ENCODE measurements around the gene GHR. TPM values are rescaled to one million over a fixed set of nuclear protein-coding genes. Genes with fewer than 3 reads are reported as not detected.

Gene GHR
- total and polyA plus RNA-seq, 4 donors: 2.9 to 17.1 (median 8.6) TPM

GRCh38 chr5:42621242-42621641 lies 198.0 kb downstream of the GHR start:
- no peak for ATAC-seq (ENCODE audit: low FRiP score)
- H3K4me3 ChIP-seq (ENCODE audit: low read length in 2 of 2): no peak overlapping the region
- intact Hi-C loops (cut with DNase I): no loop called here
- no peaks in the 10 kb centered on the region for H3K9me3 ChIP-seq (ENCODE audit: control insufficient read depth, low read length)
- 78 to 79% methylated on average over 3 of the region's 3 CpGs for WGBS, 2 donors
- no peak for DNase-seq
- peaks cover 0 to 1% of the 10 kb centered on the region in 2 donors for H3K36me3 ChIP-seq (ENCODE audit: control insufficient read depth in 1 of 2, insufficient read depth in 2 of 2, low read length in 1 of 2)
- H3K27ac ChIP-seq (ENCODE audit: low read depth in 1 of 2, low read length in 2 of 2): no peak overlapping the region
- no peaks in the 10 kb centered on the region for H3K27me3 ChIP-seq (ENCODE audit: control insufficient read depth in 1 of 2, insufficient read depth in 2 of 2, low read length in 1 of 2)
- H3K4me1 ChIP-seq (ENCODE audit: control insufficient read depth in 1 of 2, insufficient read depth in 2 of 2, low read length in 2 of 2): peaks cover 2 to 3% of the 10 kb centered on the region in 2 donors

DNA sequence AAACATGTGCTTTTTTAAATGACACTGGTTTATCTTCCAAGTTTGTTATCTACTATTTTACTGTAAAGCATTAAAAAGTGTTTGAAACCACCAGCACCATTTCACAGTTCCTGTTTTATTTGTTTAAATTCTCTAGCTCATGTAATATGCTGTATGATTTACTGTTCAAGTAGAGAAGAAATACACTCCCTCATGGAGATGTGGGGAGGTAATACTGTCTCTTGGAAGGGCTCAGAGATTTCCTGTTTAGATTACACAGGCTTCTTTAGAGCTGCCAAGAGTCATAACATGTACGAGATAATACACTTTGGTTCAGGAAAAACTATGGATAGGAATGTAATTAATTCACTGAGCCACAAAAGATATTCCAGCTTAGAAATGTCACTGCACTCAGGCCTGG lies 198.4 kb downstream of the GHR start:
- DNase-seq (no peak), ATAC-seq (ENCODE audit: low FRiP score) (no peak)
- H3K27ac ChIP-seq (ENCODE audit: low read depth in 1 of 2, low read length in 2 of 2): no peak overlapping the region
- no peaks in the 10 kb centered on the region for H3K9me3 ChIP-seq (ENCODE audit: control insufficient read depth, low read length)
- no peak overlapping the region for H3K4me3 ChIP-seq (ENCODE audit: low read length in 2 of 2)
- intact Hi-C loops (cut with DNase I): no loop called here
- H3K27me3 ChIP-seq (ENCODE audit: control insufficient read depth in 1 of 2, insufficient read depth in 2 of 2, low read length in 1 of 2): no peaks in the 10 kb centered on the region
- peaks cover 2 to 3% of the 10 kb centered on the region in 2 donors for H3K4me1 ChIP-seq (ENCODE audit: control insufficient read depth in 1 of 2, insufficient read depth in 2 of 2, low read length in 2 of 2)
- H3K36me3 ChIP-seq (ENCODE audit: control insufficient read depth in 1 of 2, insufficient read depth in 2 of 2, low read length in 1 of 2): peaks cover 0 to 2% of the 10 kb centered on the region in 2 donors
- 1 to 4% methylated on average over 1 of the region's 1 CpG for WGBS, 2 donors

DNA sequence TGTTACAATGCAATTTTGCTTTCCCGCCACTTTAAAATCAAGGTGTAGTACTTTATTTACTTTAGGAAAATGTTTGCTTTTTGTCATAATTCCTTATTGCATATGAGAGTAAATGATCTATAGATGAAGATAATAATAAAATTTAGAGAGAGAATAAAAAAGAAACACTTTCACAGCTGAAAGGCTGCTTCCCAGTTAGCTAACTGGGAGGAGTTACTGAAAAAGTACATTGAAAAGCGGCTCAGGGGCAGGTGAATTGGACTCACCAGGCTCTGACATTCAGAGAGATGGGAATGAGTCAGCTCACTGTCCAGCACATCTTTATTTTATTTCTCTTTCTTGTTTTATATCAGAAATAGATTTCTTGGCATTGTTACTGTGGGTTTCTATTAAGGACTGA lies 201.7 kb downstream of the GHR start:
- intact Hi-C loops (cut with DNase I): no loop called here
- no peak overlapping the region for H3K4me3 ChIP-seq (ENCODE audit: low read length in 2 of 2)
- ATAC-seq (ENCODE audit: low FRiP score) (no peak), DNase-seq (no peak)
- WGBS, 2 donors: 99 to 100% methylated on average over 2 of the region's 2 CpGs
- H3K9me3 ChIP-seq (ENCODE audit: control insufficient read depth, low read length): no peaks in the 10 kb centered on the region
- peaks cover 2 to 3% of the 10 kb centered on the region in 2 donors for H3K4me1 ChIP-seq (ENCODE audit: control insufficient read depth in 1 of 2, insufficient read depth in 2 of 2, low read length in 2 of 2)
- peaks cover 0 to 2% of the 10 kb centered on the region in 2 donors for H3K36me3 ChIP-seq (ENCODE audit: control insufficient read depth in 1 of 2, insufficient read depth in 2 of 2, low read length in 1 of 2)
- no peak overlapping the region for H3K27ac ChIP-seq (ENCODE audit: low read depth in 1 of 2, low read length in 2 of 2)
- H3K27me3 ChIP-seq (ENCODE audit: control insufficient read depth in 1 of 2, insufficient read depth in 2 of 2, low read length in 1 of 2): no peaks in the 10 kb centered on the region

DNA sequence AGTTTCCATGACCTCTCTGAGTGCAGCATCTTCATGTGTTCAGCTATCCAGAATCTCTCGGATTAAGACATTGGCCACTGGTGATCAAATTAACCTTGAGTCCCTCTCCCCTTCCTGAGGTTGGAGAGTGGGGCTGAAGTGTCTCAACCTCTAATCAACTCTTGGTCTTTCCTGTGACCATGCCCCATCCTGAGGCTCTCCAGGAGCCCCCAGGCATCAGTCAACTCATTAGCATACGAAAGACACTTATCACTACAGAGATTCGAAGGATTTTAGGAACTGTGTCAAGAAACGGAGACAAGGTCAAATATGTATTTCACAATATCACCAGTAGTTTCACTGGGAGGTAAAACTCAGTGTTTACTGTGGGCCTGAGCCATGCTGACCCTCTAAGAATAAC lies 203.2 kb downstream of the GHR start:
- no peak overlapping the region for H3K4me3 ChIP-seq (ENCODE audit: low read length in 2 of 2)
- H3K4me1 ChIP-seq (ENCODE audit: control insufficient read depth in 1 of 2, insufficient read depth in 2 of 2, low read length in 2 of 2): no peaks in the 10 kb centered on the region
- 73 to 76% methylated on average over 4 of the region's 4 CpGs for WGBS, 2 donors

DNA sequence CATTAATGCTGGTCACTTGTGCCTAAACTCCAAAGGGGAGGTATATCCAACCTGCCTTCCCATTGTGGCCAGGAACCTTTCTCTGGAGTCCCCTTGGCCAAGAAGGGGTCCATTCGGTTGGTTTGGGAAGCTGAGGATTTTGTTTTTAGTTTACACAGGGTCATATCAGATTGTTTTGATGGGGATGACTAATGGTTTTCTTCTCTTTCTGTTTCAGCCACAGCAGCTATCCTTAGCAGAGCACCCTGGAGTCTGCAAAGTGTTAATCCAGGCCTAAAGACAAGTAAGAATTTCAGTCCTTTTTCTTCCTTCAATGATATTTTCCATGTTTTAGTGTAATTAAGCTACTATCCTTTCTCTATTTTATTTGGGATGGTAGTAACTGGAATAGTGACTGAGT lies 205.6 kb downstream of the GHR start:
- DNase-seq (no peak), ATAC-seq (ENCODE audit: low FRiP score) (no peak)
- WGBS, 2 donors: 36% methylated on average over 1 of the region's 1 CpG; no CpG with 5 or more reads in 1 of the 2 donors
- no peaks in the 10 kb centered on the region for H3K4me1 ChIP-seq (ENCODE audit: control insufficient read depth in 1 of 2, insufficient read depth in 2 of 2, low read length in 2 of 2)
- H3K27me3 ChIP-seq (ENCODE audit: control insufficient read depth in 1 of 2, insufficient read depth in 2 of 2, low read length in 1 of 2): no peaks in the 10 kb centered on the region
- intact Hi-C loops (cut with DNase I): no loop called here
- H3K9me3 ChIP-seq (ENCODE audit: control insufficient read depth, low read length): no peaks in the 10 kb centered on the region
- no peak overlapping the region for H3K4me3 ChIP-seq (ENCODE audit: low read length in 2 of 2)
- peaks cover 0 to 2% of the 10 kb centered on the region in 2 donors for H3K36me3 ChIP-seq (ENCODE audit: control insufficient read depth in 1 of 2, insufficient read depth in 2 of 2, low read length in 1 of 2)
- no peak overlapping the region for H3K27ac ChIP-seq (ENCODE audit: low read depth in 1 of 2, low read length in 2 of 2)

More for the DNA sequence above, 203.2 kb downstream of the GHR start:
- Histone ChIP-seq H3K27me3 (ENCODE audit: control insufficient read depth in 1 of 2, insufficient read depth in 2 of 2, low read length in 1 of 2) (no peaks in the 10 kb centered on the region), H3K27ac (ENCODE audit: low read depth in 1 of 2, low read length in 2 of 2) (no peak overlapping the region), H3K36me3 (ENCODE audit: control insufficient read depth in 1 of 2, insufficient read depth in 2 of 2, low read length in 1 of 2) (peaks cover 0 to 2% of the 10 kb centered on the region in 2 donors), H3K9me3 (ENCODE audit: control insufficient read depth, low read length) (no peaks in the 10 kb centered on the region)
- intact Hi-C loops (cut with DNase I): no loop called here
- ATAC-seq (ENCODE audit: low FRiP score) (no peak), DNase-seq (no peak)

DNA sequence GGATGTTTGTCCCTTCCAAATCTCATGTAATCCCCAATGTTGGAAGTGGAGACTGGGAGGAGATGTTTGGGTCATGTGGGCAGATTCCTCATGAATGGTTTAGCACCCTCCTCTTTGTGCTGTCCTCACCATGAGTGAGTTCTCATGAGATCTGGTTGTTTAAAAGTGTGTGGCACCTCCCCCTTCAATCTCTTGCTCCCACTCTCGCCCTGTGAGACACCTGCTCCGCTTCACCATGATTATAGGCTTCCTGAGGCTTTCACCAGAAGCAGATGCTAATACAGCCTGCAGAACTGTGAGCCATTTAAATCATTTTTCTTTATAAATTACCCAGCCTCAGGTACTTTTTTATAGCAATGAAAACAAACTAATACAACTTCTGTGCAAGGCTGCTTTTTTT lies 206.0 kb downstream of the GHR start:
- DNase-seq (no peak), ATAC-seq (ENCODE audit: low FRiP score) (no peak)
- no peaks in the 10 kb centered on the region for H3K27me3 ChIP-seq (ENCODE audit: control insufficient read depth in 1 of 2, insufficient read depth in 2 of 2, low read length in 1 of 2)
- 100% methylated on average over 2 of the region's 2 CpGs; no CpG with 5 or more reads in 1 of the 2 donors for WGBS, 2 donors
- H3K4me1 ChIP-seq (ENCODE audit: control insufficient read depth in 1 of 2, insufficient read depth in 2 of 2, low read length in 2 of 2): no peaks in the 10 kb centered on the region
- intact Hi-C loops (cut with DNase I): no loop called here
- H3K27ac ChIP-seq (ENCODE audit: low read depth in 1 of 2, low read length in 2 of 2): no peak overlapping the region
- H3K36me3 ChIP-seq (ENCODE audit: control insufficient read depth in 1 of 2, insufficient read depth in 2 of 2, low read length in 1 of 2): peaks cover 0 to 2% of the 10 kb centered on the region in 2 donors
- H3K9me3 ChIP-seq (ENCODE audit: control insufficient read depth, low read length): no peaks in the 10 kb centered on the region
- H3K4me3 ChIP-seq (ENCODE audit: low read length in 2 of 2): no peak overlapping the region

DNA sequence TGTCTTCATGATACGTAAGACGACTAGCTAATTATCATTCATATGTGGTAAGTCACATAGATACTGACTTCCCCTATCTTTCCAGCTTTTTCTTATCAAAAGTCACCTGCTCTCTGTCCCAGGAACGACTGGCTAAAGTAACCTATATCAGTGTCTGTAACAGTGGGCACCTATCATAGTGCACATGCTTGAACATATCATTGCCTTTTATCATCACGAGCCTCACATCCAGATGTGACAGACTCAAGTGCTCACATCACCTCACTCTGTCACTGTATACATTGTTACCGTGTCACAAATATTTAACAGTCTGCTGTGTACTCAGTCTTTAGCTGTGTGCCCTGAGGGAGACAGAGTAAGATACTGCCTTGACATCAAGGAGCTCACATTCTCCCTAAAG lies 208.0 kb downstream of the GHR start:
- no peak for DNase-seq
- H3K27me3 ChIP-seq (ENCODE audit: control insufficient read depth in 1 of 2, insufficient read depth in 2 of 2, low read length in 1 of 2): no peaks in the 10 kb centered on the region
- H3K27ac ChIP-seq (ENCODE audit: low read depth in 1 of 2, low read length in 2 of 2): no peak overlapping the region
- H3K4me1 ChIP-seq (ENCODE audit: control insufficient read depth in 1 of 2, insufficient read depth in 2 of 2, low read length in 2 of 2): no peaks in the 10 kb centered on the region
- H3K4me3 ChIP-seq (ENCODE audit: low read length in 2 of 2): no peak overlapping the region
- intact Hi-C loops (cut with DNase I): no loop called here
- 85 to 86% methylated on average over 5 of the region's 5 CpGs for WGBS, 2 donors
- ATAC-seq (ENCODE audit: low FRiP score): no peak
- no peaks in the 10 kb centered on the region for H3K9me3 ChIP-seq (ENCODE audit: control insufficient read depth, low read length)
- H3K36me3 ChIP-seq (ENCODE audit: control insufficient read depth in 1 of 2, insufficient read depth in 2 of 2, low read length in 1 of 2): peaks cover 0 to under 1% of the 10 kb centered on the region in 2 donors

GRCh38 chr5:42632354-42632900 lies 209.2 kb downstream of the GHR start:
- ATAC-seq (ENCODE audit: low FRiP score): no peak
- intact Hi-C loops (cut with DNase I): no loop called here
- H3K9me3 ChIP-seq (ENCODE audit: control insufficient read depth, low read length): no peaks in the 10 kb centered on the region
- no peaks in the 10 kb centered on the region for H3K27me3 ChIP-seq (ENCODE audit: control insufficient read depth in 1 of 2, insufficient read depth in 2 of 2, low read length in 1 of 2)
- no peaks in the 10 kb centered on the region for H3K36me3 ChIP-seq (ENCODE audit: control insufficient read depth in 1 of 2, insufficient read depth in 2 of 2, low read length in 1 of 2)
- 22 to 29% methylated on average over 1 of the region's 1 CpG for WGBS, 2 donors
- H3K4me3 ChIP-seq (ENCODE audit: low read length in 2 of 2): no peak overlapping the region
- DNase-seq: no peak
- H3K4me1 ChIP-seq (ENCODE audit: control insufficient read depth in 1 of 2, insufficient read depth in 2 of 2, low read length in 2 of 2): no peaks in the 10 kb centered on the region
- H3K27ac ChIP-seq (ENCODE audit: low read depth in 1 of 2, low read length in 2 of 2): no peak overlapping the region

DNA sequence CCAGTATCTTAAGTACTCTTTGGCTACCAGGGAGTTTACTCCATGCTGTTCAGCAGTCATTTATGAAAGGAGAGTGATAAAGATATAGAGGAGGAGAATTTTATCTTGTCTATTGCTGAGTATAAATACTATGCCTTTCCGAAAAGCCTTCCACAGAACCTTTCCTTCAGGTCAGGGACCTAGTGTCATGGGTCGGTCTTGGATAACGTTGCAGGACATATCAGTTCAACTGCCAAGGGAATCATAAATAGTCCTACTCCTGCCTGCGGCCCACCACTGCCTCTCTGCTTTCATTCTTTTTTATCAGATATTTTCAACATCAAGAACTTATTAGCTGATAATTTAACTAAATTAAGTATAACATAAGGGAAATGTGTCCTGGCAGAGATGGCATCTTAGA lies 211.3 kb downstream of the GHR start:
- intact Hi-C loops (cut with DNase I): no loop called here

More for the DNA sequence above, 211.3 kb downstream of the GHR start:
- 85 to 87% methylated on average over 4 of the region's 4 CpGs for WGBS, 2 donors
- Histone ChIP-seq H3K36me3 (ENCODE audit: control insufficient read depth in 1 of 2, insufficient read depth in 2 of 2, low read length in 1 of 2) (no peaks in the 10 kb centered on the region), H3K9me3 (ENCODE audit: control insufficient read depth, low read length) (no peaks in the 10 kb centered on the region), H3K27ac (ENCODE audit: low read depth in 1 of 2, low read length in 2 of 2) (no peak overlapping the region), H3K27me3 (ENCODE audit: control insufficient read depth in 1 of 2, insufficient read depth in 2 of 2, low read length in 1 of 2) (no peaks in the 10 kb centered on the region), H3K4me3 (ENCODE audit: low read length in 2 of 2) (no peak overlapping the region), H3K4me1 (ENCODE audit: control insufficient read depth in 1 of 2, insufficient read depth in 2 of 2, low read length in 2 of 2) (no peaks in the 10 kb centered on the region)
- no peak for ATAC-seq (ENCODE audit: low FRiP score)
- no peak for DNase-seq
